A549 (cell line): ENCODE measurements around the gene CRIP2. TPM values are rescaled to one million over a fixed set of nuclear protein-coding genes. Genes with fewer than 3 reads are reported as not detected.

Experiments
- ATAC-seq, 2 experiments: fragments of 200-7000 bp in 1 of 2; fragments of >200 bp in 1 of 2; cut with Nextera tagmentation in 1 of 2; cut with Tn5 transposase in 1 of 2; 3 replicates each; pipeline versions ENCODE4 v1.8.0 to v1.9.1; 2018 to 2020; ENCODE audit warnings: mild to moderate bottlenecking in 1 of 2, moderate library complexity in 1 of 2
- CTCF ChIA-PET: fragments of 300-600 bp; sonication (Branson Sonifier 250); formaldehyde crosslinking; extraction: SDS; loops from one replicate; lab custom pipeline; 2021; ENCODE audit warnings: antibody characterized with exemption, inconsistent platforms; lab: Yijun Ruan, JAX
- POLR2A ChIA-PET: fragments of 350-600 bp; formaldehyde crosslinking; extraction: SDS; loops from one replicate; lab custom pipeline; 2021; ENCODE audit warnings: antibody characterized with exemption, inconsistent platforms; lab: Yijun Ruan, JAX
- DNase-seq, 2 experiments: peaks; one replicate each; pipeline versions ENCODE4 v3.0.0 to v3.0.0-alpha.2; 2011 to 2016; ENCODE audit warnings: low read depth in 1 of 2, low spot score in 1 of 2
- FAIRE-seq: peaks from 2 replicates; lab custom pipeline; 2011; peaks lifted over from hg19 to GRCh38; lab: Jason Lieb, UNC
- H3K27ac ChIP-seq, 2 experiments: fragments of >200 bp; sonication (Bioruptor Twin); formaldehyde crosslinking; 3 replicates each; pipeline ENCODE4 v1.5.1; 2016 to 2017
- H3K4me1 ChIP-seq: fragments of >200 bp; sonication (Bioruptor Twin); formaldehyde crosslinking; 3 replicates; pipeline ENCODE4 v1.6.1; 2016
- H3K4me2 ChIP-seq: fragments of >200 bp; sonication (Bioruptor Twin); formaldehyde crosslinking; 3 replicates; pipeline ENCODE4 v1.6.1; 2016
- H3K4me3 ChIP-seq: fragments of >200 bp; sonication (Bioruptor Twin); formaldehyde crosslinking; 3 replicates; pipeline ENCODE4 v1.5.1; 2016
- H3K9me3 ChIP-seq: fragments of >200 bp; sonication (Bioruptor Twin); formaldehyde crosslinking; 3 replicates; pipeline ENCODE4 v1.6.1; 2016
- CBX8 ChIP-seq: fragments of 200-600 bp; sonication (generic); IDR thresholded peaks from 2 replicates; pipeline ENCODE4 v1.6.1; 2016
- GATA3 ChIP-seq: IDR thresholded peaks from 2 replicates; pipeline ENCODE4 v1.6.1; 2012; ENCODE audit warnings: borderline replicate concordance
- HOXB5 ChIP-seq: fragments of 250-450 bp; sonication (Bioruptor Pico); IDR thresholded peaks from 2 replicates; pipeline ENCODE4 v1.5.0; 2020; ENCODE audit warnings: mild to moderate bottlenecking, moderate library complexity
- NPAS2 ChIP-seq: fragments of 250-450 bp; sonication (Bioruptor Pico); IDR thresholded peaks from 2 replicates; pipeline ENCODE4 v1.8.0; 2022; ENCODE audit warnings: mild to moderate bottlenecking, moderate library complexity, borderline replicate concordance
- RCOR1 ChIP-seq: fragments of 150-350 bp; IDR thresholded peaks from 2 replicates; pipeline ENCODE4 v1.6.1; 2014; ENCODE audit warnings: antibody characterized with exemption, low read length, low read depth
- REST ChIP-seq: fragments of 200-600 bp; sonication (generic); IDR thresholded peaks from 2 replicates; pipeline ENCODE4 v1.6.1; 2016; ENCODE audit warnings: antibody characterized with exemption, mild to moderate bottlenecking, moderate library complexity
- SREBF2 ChIP-seq: fragments of 450-650 bp; IDR thresholded peaks from 2 replicates; pipeline ENCODE4 v1.6.1; 2014; ENCODE audit warnings: mild to moderate bottlenecking, moderate library complexity
- WGBS: methylation state at CpG from one replicate; pipeline ENCODE4 v1.1.6; 2017; ENCODE audit errors: missing lambda C conversion rate; 5-methylcytosine and 5-hydroxymethylcytosine counted together
- polyA plus RNA-seq, 4 experiments: library from polyadenylated mRNA; depleted of rRNA in 3 of 4; stranded (reverse); fragments of >200 nt; fragmentation: RNase III in 1 of 4; extraction: RNeasy Plus Mini Kit Qiagen cat#74134 plus additional on column Dnase treatment in 1 of 4; gene quantifications; 2 replicates in 3 of 4; 3 replicates in 1 of 4; pipeline ENCODE4 v1.2.3, GENCODE V29; 2011 to 2017
- TF ChIP-seq, protein P1 (sequence below): fragments of >200 bp; sonication (Bioruptor Twin); formaldehyde crosslinking; IDR thresholded peaks from 3 replicates; pipeline ENCODE4 v1.6.1; 2016
- TF ChIP-seq, protein P2 (sequence below): fragments of 250-450 bp; sonication (Bioruptor Pico); IDR thresholded peaks from 2 replicates; pipeline ENCODE4 v1.5.0; 2021; ENCODE audit warnings: mild to moderate bottlenecking, moderate library complexity, borderline replicate concordance
- TF ChIP-seq, protein P3 (sequence below): fragments of >200 bp; sonication (Bioruptor Twin); formaldehyde crosslinking; IDR thresholded peaks from 3 replicates; pipeline ENCODE4 v1.5.1; 2016

The CRIP2 gene
- polyA plus RNA-seq, 2 of the 4 experiments (the other 2 are of a cell fraction), result 41.0 to 67.3 TPM

GRCh38 chr14:105485739-105486162, 11.1 kb downstream of the CRIP2 start (continued):
- TF ChIP-seq, protein P1, sequence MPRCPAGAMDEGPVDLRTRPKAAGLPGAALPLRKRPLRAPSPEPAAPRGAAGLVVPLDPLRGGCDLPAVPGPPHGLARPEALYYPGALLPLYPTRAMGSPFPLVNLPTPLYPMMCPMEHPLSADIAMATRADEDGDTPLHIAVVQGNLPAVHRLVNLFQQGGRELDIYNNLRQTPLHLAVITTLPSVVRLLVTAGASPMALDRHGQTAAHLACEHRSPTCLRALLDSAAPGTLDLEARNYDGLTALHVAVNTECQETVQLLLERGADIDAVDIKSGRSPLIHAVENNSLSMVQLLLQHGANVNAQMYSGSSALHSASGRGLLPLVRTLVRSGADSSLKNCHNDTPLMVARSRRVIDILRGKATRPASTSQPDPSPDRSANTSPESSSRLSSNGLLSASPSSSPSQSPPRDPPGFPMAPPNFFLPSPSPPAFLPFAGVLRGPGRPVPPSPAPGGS, result no peak
- TF ChIP-seq, protein P2, sequence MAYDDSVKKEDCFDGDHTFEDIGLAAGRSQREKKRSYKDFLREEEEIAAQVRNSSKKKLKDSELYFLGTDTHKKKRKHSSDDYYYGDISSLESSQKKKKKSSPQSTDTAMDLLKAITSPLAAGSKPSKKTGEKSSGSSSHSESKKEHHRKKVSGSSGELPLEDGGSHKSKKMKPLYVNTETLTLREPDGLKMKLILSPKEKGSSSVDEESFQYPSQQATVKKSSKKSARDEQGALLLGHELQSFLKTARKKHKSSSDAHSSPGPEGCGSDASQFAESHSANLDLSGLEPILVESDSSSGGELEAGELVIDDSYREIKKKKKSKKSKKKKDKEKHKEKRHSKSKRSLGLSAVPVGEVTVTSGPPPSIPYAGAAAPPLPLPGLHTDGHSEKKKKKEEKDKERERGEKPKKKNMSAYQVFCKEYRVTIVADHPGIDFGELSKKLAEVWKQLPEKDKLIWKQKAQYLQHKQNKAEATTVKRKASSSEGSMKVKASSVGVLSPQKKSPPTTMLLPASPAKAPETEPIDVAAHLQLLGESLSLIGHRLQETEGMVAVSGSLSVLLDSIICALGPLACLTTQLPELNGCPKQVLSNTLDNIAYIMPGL (CRISPR knock-in tag), result no peak
- no peak for TF ChIP-seq RCOR1
- TF ChIP-seq, protein P3, sequence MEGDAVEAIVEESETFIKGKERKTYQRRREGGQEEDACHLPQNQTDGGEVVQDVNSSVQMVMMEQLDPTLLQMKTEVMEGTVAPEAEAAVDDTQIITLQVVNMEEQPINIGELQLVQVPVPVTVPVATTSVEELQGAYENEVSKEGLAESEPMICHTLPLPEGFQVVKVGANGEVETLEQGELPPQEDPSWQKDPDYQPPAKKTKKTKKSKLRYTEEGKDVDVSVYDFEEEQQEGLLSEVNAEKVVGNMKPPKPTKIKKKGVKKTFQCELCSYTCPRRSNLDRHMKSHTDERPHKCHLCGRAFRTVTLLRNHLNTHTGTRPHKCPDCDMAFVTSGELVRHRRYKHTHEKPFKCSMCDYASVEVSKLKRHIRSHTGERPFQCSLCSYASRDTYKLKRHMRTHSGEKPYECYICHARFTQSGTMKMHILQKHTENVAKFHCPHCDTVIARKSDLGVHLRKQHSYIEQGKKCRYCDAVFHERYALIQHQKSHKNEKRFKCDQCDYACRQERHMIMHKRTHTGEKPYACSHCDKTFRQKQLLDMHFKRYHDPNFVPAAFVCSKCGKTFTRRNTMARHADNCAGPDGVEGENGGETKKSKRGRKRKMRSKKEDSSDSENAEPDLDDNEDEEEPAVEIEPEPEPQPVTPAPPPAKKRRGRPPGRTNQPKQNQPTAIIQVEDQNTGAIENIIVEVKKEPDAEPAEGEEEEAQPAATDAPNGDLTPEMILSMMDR, result peak; percentile 40; the same call in 2 of the 3 replicates
- TF ChIP-seq, all 56 proteins: peak for 7

- FAIRE-seq (no peak), ATAC-seq (no peak), DNase-seq (no peak)
- H3K9me3 ChIP-seq, result no peaks in the 10 kb centered on the region
- ChIA-PET POLR2A (interaction anchor here (1.4 kb wide), 1 partner anchor 42 kb away, joined by 3 read pairs; no protein-coding TSS in a partner anchor), CTCF (interaction anchor here (0.7 to 1.6 kb wide), 8 partner anchors 16 to 396 kb away, joined by 3 to 7 read pairs (median 4); no protein-coding TSS in a partner anchor)
- H3K4me3 ChIP-seq, result peak within 1 kb of the TSS; percentile 59
- peak within 1 kb of the TSS; percentile 84 to 99 for H3K27ac ChIP-seq
- H3K4me1 ChIP-seq, result peaks cover 68% of the 10 kb centered on the region
- H3K4me2 ChIP-seq, result peak within 1 kb of the TSS; percentile 92
- TF ChIP-seq GATA3 (no peak), SREBF2 (no peak), CBX8 (no peak), NPAS2 (CRISPR knock-in tag) (no peak), HOXB5 (CRISPR knock-in tag) (no peak), REST (no peak)
- TF ChIP-seq, protein P2 (CRISPR knock-in tag), result no peak
- TF ChIP-seq, all 56 proteins: peak for 0
- 57% methylated on average over 35 of the region's 56 CpGs for WGBS
Measured at GRCh38 chr14:105486163-105486973, 11.7 kb downstream of the CRIP2 start, which contains the start of gene CRIP1. CRIP1 (plus strand) TSS chr14:105486886; CDS start chr14:105487260, 374 bp downstream.
